Cortex of kidney (tissue), 1 donor: ENCODE results near the gene KCTD12.

ENCODE experiments used
- DNase-seq: peaks from one replicate; lab custom pipeline; 2025; lab: John Stamatoyannopoulos, UW

KCTD12 gene

DNA sequence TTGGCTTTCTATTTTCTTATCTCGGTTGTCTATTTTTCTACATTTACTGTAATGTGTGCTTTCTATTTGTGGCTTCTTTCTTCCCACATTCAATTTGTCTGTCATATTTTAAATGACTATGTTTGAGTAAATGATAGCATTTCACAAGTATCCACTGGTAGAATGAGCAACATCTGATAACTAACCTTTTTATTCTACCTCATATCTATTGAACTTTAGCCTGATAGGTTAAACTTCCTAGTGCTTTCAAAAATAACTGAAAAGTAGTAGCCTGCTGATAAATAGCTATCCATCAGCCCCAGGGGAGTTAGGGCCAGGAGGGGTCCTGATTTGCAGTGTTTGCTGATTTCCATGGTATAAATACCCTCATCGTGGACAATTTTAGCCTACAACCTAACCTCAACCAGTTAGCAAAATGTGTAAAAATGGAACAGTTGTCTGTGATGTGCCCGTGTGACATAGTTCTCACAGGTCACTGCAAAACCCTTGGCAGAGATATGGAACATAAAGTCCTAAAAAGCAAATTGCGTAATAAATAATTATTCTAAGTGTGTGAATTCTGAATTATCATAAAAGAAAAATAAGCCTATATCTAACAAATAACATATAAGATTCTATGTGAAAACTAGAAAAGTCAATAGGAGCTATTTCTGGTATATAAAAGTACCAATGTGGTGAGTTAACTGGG, 32.1 kb downstream of the KCTD12 start:
- no peak for DNase-seq

DNA sequence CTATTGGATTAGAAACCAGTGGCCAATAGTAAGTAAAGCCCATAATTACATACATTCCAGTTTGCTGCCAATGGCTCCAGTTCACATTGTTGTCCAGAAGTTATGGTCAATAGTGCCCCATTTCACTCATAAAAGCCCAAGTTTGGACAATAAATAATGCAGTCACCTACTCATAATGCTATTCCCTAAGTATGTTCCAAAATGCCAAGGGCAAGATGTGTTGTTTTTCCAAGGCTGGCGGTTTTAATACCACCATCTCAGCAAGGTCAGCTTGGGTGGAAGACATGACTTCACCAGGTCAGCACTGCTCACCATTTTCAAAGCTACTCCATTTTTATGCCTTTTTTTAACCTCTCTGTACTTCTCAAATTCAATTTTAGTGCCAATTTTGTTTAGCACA, 32.7 kb downstream of the KCTD12 start:
- DNase-seq, result no peak

DNA sequence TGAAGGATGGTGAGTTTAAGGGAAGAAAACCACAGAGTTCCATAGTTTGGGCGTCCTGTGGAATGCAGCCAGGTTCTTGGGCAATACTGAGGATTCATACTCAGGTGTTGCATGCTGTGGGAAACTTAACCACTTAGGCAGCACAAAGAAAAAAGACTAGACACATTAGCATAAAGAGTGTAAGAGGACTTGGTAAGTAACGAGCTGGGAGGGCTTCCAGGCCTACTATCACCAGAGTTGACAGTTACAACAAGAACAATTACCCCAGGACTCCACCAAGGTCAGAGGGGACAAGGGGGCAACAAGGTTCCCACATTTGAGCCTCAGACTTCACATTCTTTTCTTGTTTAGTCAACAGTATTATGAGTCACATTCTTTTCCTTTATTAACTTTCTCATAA, 33.2 kb downstream of the KCTD12 start:
- no peak for DNase-seq

DNA sequence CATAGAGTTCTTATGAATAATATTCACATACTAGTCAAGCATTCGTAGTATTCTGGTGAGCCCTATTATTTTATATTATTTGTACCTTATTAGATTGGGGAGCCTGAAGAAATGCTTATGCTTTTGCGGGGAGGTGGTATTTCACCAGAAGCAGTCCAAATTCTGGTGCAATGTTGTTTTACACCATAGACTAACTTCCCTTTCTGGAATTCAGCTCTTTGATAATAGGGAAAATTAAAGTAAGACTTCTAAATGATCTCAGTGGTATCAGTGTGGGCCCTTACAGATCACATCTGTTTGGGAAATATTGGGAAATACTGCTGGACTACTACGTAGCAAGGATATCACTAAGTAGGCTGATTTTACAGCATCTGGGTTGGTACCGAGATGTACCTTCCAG, 34.2 kb downstream of the KCTD12 start:
- DNase-seq, result no peak

DNA sequence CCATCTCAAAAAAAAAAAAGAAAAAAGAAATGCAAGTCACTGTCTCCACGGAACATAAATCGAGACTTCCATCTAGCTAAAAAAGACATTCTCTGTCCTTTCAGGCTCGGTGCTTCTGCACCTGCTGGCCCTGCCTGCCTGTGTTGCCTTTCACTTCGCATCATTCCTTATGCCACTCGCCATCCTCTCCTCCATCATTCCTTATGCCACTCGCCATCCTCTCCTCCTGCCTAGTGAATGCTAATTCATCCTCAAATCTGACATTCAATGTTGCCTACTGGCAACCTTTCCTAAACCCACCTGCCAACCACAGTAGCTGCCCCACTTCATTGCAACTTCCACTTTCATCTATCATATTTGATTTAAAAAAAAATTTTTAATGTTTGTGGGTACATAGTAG, 36.7 kb downstream of the KCTD12 start:
- DNase-seq, result no peak

DNA sequence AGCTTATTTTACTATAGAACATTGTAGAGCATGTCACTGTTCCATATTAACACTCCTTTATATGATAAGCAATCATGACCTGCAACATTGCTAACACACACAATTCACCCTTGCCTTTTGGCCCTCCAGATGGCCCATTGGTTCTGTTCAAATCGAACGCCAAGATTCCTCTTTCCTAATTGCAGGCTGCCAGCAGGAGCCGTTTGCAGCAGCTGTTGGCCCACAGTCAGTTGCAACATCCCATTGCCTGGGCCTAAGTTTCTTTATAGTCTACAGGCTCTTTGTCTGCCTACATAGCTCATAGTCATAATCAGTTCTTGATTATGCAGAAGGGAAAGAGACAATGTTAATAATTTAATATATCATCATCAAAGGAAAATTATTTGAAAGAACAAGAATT, 37.6 kb downstream of the KCTD12 start:
- no peak for DNase-seq

DNA sequence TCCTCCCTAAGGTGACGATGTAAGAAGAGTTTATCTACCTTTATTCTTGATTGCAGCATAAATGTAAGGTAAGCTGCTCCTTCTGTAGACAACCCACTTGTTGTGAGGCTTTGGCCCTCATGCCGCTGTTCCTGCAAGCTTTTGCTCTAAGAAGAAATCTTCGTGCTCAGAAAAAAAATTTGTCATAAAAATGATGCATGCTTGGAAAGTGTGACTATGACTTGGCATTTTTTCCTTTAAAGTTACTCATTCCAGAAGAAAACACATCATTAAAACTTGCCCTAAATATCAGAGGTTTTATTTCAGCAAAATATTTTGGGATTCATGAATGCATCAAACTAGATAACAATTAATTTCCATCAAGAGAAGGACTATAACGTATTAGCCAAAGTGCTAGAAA, 39.8 kb downstream of the KCTD12 start:
- no peak for DNase-seq

DNA sequence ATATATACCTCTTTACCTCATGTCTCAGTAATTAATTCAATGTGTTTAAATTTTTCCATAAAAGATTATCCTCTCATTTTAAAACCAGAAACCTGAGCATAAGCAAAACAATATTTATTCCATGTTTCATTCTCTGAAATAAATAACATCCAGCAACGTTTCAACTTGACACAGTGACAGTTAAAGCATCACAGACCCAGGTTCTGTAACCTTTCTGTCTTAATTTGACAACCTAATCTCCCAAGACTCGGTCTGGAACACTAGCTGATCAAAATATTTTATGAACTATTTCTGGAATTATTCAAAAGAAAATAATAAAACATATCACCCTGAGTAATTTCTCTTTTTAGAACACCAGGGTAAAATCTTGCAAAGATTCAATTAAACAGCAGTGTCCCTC, 40.3 kb downstream of the KCTD12 start:
- no peak for DNase-seq

DNA sequence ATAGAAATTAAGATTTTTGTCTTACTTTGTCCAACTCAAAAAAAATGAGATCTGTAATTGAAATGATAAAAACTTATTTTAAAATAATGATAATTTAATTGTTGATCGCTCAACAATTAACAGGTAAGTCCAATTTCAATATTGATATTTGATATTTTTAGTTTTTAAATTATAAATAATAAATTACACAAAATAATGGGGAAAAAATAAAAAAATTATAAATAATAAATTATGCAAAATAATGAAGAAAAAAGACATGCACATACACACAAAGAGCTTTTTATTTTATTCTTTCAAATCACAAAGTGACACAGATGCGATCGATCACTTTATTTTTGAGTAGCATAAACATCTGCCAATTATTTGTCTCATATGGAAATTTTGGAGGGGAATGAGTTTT, 40.8 kb downstream of the KCTD12 start:
- DNase-seq, result no peak

DNA sequence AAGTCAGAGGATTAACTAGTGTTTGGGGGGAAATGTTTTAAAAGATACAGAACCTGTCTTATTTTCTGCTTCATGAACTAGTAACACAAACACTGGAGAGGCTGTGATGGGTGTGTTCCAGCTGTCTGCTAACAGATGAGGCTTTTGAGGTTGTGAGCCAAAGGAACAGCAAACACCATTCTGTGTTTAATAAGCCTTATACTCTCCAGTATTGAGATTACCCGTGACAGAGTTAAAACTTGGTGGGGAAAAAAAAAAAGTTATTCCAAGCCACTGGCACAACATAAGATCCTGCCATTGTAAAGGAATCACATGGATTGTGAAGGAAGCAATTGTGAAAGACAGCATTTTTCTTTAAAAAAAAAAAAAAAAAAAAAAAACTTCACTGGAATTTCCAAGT, 48.4 kb downstream of the KCTD12 start:
- DNase-seq, result no peak

DNA sequence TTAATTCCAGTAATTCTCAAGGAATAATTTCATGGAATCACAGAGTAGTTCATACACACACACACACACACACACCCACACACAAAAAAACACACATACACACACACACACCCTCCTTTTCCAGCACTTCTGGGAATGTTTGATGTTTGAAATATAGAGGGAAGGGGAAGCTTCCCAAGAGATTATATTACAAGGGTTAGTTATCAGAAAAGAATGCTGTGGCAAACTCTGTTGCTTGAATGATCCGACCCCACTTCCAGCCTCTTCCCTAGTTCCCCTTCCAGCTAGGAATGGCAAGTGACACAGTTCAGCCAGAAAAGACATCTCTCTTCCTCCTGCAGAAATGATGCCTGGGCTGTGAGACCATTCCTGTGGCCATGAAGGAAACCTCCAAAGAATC, 49.9 kb downstream of the KCTD12 start:
- no peak for DNase-seq

DNA sequence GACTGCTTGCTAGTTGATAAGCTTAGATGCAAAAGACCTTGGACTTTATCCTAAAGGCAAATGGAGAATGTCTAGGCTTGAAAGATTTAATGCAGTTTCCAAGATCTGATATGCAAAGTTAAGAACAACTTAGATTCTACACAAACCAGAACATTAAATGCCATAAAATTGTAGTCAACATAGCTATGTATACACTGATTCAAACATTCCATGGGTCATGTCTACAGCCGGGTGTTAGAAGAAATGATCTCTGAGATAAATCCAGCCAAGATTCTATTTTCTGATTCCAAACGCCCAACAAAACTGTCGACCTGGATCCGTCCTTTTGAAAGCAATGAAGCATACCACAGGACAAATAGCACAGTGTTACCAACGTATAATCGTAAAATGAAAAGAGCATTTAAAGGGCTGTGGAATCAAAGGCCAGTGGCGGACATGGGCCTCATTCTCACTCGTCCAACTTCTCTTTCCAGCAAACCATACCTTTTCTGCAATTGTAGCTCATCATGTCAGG, 52.7 kb downstream of the KCTD12 start:
- DNase-seq, result no peak

DNA sequence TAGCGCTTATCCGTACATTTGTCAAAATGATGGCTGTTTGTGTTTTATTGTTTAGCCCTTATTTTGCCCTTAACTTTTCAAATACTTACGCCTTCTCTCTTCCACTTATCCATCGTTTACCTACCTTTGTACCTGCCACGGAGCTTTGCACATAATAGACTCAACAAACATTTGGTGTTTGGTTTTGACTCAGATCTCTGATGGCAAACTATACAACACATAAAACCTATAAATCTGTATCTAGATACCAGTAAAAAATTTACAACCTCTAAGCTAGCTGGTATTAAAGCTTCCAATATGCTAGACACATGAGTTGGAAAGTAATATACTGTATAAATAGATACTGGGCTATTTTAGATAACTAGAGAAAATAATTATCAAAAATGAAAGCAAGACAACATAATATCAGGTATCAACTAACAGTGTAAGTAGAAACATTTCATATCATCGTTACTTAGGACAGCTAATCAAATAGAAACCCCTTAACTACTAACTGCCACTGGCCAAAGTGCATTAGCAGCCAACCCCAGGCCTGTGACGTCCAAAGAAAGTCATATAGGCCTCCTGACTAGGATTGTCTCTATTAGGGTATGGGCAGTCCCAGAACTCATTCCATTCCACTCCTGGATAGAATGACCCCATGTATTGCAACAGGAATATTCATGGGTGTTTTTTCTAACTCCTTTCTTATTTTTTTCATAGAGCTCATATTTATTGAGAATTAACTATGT, 53.8 kb downstream of the KCTD12 start:
- no peak for DNase-seq

DNA sequence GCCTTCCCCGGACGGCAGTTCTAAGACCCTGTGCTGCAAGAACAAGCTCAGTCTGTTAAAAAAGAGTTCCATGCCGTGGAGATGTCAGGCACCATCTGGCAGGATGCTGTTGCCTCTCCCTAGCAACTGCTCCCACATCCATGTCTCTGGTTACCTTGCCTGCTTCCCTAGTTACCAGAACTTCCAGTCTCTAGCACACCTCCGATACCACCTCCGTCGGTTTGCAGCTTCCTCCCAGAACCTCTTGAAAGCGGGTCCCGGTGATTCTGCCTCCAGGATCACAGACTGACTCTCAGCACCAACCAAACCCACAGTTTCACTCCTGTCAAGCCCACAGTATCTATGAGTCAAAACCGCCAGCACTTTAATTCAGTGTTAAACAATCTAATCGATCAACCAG, 55.4 kb downstream of the KCTD12 start:
- no peak for DNase-seq
